GM18526 (cell line): Measurements from ENCODE around the gene APBA1.

Source experiments
- POLR2A ChIP-seq: IDR thresholded peaks from 3 replicates; pipeline ENCODE4 v1.6.1; 2011; ENCODE audit not compliant: insufficient read length; ENCODE audit errors: extremely low read depth

APBA1 gene

DNA sequence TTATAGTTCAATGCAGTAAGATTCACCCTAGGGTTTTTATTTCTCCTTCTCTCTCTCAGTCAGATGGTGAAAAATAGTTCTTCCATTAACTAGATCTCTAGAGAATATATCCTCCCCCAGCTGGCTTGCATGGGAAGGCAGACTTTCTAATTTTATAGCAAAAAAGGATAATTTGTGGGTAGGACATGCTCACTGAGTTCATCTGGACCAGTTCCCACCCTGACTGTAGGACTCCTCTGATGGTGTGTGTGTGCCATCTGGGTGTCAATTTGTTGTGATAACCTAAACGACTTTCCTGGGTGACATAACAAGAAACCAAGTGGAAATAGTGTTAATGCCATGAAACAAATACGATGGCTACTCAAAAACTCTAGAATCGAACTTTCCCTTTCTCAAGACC is 44.9 kb downstream of the APBA1 start:
- no peak for TF ChIP-seq POLR2A

DNA sequence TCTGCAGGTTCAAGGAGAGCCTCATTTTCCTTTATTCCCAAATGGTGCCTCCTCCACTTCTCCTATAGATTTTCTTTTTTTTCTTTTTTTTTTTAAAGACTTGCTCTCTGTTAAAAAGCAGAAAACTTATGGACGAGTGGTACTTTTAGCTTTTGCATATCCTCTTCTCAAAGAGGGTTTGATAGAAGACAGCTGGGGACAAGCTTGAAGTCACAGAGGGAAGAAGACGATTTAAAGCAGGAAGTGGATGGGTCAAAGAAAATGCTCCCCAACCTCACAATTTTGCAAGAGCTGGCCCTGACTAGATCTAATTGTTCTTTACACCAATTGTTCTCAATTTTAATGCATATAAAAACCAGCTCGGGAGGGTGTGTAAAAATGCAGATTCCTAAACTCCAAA is 48.9 kb downstream of the APBA1 start:
- TF ChIP-seq POLR2A = no peak

DNA sequence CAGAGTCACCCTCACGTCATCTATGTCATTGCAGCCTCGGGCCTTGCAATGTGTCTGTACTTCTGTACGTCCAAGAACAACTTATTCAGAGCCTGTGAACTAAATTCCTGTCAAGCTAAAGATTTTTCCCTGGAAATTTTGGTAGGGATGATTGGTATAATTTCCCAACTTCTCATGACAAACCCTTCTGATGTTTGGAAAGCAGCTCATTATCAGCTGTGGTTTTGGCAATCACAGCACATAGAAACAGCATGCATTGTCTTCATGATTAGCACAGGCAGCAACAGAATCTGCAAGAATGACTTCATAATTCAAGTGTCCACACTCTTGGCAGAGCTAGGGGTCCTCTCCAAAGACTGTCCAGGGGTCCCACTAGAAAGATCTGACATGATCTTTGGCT is 49.5 kb downstream of the APBA1 start:
- TF ChIP-seq POLR2A = no peak

DNA sequence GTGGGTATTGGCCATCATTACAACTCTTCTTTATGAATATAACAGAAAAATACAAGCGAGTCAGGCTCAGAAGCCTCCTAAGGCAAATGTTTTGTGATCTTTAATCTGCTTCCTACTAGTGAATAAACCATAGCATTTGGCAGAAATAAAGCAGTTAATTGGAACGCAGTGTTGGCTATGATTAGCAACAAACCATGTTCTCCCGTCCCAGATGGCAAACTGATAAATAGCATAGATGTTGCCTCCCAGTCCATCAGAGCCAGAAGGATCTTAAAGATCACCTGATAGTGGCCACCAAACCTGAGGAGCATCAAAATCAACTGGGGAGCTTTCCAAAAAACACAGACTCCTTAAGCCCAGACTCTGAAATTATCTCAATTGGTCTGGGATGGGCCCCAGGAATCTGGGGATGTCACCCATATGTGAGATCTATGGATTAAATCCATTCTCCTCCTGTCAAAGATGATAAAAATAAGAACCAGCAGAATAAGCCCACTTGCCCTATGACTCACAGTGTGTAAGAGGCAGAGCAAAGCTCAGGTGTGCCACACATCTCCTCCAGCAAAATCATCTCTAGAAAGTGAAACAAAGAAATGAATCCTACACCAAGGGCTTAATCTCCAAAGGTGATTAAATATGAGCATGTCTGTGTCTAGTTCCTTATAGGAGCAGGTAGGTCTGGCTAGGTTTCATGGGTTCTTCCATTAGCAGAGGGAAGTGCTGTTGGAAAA is 50.3 kb downstream of the APBA1 start:
- TF ChIP-seq POLR2A = no peak

DNA sequence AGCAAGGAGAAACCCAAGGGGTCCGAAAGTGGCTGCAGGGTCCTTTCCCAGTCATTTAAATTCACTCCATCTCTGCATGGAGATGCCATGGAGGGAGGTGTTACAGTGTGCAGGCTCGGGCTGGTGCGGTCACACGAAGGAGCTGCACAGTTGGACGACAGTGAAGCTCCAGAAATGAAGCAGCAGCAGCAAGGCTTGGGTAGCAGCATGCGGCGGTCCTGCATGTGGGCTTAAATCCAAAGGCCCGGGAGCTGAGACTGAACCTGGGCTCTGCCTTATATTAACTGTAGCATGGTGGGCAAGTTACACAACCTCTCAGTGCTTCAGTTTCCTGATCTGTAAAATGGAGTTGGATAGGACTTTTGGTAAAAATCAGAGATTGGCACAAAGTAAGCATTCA is 51.4 kb downstream of the APBA1 start:
- TF ChIP-seq POLR2A = no peak

DNA sequence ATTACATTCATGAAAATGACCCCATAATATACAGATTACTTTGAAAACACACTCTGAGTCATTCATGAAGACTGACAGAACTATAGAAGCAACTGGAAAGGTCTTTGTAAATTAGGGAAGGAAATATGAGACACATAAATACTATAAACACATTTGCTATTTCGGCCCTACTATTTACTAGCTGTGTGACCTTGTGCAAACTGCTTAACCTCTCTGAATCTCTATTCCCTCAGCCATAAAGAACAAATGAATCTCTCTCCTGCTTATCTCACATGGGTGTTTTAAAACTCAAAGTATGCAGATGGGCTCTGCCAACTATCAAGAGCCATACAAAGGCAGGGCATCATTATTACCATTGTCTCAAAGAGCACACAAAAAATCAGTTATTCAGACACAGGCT is 52.9 kb downstream of the APBA1 start:
- no peak for TF ChIP-seq POLR2A

DNA sequence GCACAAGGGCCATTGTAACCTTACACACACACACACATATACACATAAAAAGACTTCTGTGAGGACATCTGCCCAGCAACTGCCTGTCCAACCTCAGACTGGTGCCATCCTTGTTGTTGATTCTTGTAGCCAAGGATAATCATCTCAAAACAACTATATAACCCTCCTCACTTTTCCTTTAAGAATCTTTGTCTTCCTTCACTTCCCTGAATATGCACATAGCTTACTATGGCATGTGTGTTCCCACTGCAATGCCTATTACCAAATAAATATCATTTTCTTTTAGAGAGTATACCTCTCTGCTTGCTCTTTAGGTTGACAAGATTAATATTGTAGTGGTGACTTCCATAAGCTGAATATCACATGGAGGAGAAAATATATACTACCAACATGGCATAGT is 55.2 kb downstream of the APBA1 start:
- no peak for TF ChIP-seq POLR2A

DNA sequence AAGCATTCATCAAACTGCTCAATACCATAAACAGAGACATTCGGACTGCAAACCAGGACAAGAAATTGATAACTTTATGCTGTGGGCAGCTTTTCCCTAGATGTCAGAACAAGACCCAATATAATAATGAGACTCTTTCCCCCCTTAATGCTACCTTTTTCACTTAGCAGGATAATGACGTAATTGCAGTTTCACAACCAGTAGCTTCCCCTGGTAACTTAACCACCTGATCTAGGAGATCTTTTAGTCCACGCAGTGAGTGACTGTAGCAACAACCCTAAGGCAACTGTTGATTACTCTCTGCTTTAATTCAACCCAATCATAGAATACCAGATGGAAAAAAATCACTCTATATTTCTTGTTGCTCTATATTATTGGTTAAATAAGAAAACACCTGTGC is 56.3 kb downstream of the APBA1 start:
- no peak for TF ChIP-seq POLR2A

DNA sequence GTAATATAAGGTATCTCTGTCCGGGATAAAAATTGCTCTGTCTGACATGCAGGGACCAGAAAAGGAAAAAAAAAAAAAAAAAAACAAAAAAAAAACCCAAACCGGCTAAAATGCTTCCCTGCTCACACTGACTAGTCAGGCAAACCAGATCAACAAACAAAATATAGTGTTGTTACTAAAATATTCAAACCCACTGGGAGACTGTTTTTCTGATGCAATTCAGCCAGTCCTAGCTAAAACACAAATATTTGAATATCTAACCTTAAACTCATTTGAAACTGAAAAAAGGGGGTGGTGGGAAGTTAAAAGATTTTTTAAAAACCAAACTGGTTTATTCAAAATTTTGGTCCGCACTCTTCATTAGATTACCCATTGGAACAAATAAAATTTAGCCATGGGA is 61.0 kb downstream of the APBA1 start:
- no peak for TF ChIP-seq POLR2A

DNA sequence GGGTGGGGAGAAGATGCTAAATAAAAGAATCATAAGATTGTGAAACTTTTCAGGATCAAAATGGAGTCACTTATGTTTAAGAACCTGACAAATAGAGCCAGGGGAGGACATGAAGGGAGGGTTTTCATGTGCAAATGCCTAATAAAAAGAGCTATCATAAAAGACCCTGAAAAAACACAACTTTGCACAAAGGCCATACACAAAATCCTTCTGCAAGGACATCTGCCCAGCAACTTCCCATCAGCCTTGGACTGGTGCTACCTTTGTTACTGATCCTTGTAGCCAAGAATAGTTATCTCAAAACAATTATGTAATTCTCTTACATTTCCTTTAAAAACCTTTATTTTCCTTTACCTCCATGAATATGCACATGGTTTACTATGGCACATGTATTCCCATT is 63.0 kb downstream of the APBA1 start:
- no peak for TF ChIP-seq POLR2A

DNA sequence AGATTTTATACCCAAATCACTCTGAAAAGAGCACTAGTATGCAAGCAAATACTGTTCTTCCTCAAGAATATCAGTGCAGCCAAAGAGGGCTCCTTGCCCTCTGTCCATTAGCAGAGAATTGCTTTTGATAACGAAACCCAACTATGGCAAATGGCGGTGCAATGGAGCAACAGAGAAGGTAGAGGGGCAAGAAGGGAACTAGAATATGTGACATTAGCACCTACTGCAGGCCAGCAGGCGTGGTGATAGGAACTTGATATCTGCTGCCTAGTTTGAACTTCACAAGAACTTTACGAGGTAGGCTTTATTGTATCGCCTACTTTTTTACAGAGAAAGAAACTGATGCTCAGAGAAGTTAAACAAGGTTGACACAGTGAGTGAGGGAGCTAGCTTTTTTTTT is 66.1 kb downstream of the APBA1 start:
- no peak for TF ChIP-seq POLR2A

DNA sequence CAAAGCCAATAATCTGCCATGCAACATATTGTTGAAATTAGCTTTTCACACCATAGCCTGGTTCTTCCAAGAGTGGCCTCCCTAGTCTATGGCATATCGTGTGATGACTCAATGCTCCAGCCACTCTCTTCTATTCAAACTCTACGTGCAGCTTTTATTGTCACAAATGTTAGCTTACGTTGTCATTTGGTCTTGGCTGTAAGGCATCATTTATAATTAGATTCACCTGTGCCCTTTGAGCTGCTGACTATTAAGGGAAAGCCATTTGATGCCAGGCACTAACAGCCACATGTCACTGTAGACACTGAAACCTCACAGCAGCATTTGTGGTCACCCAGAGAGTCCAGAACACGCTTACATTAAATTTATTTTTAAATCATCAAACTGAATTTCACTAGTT is 66.8 kb downstream of the APBA1 start:
- TF ChIP-seq POLR2A = no peak

DNA sequence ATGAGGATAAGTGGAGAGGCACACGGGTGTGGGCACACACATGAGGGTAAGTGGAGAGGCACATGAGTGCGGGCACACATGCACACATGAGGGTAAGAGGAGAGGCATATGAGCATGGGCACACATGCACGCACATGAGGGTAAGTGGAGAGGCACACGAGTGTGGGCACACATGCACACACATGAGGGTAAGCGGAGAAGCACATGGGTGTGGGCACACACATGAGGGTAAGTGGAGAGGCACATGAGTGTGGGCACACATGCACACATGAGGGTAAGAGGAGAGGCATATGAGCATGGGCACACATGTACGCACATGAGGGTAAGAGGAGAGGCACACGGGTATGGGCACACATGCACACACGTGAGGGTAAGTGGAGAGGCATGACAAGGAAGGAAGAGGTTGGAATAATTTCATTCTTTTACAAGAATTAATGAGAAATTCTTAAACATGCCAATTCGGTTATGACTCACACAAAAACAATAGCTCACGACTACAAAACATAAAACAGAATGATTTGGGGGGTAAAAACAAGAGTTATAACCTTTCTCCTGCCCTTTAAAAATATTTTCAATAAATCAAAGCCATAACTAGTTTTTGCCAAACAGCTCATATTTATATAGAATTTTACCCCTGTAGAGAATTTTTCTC is 67.5 kb downstream of the APBA1 start:
- no peak for TF ChIP-seq POLR2A

DNA sequence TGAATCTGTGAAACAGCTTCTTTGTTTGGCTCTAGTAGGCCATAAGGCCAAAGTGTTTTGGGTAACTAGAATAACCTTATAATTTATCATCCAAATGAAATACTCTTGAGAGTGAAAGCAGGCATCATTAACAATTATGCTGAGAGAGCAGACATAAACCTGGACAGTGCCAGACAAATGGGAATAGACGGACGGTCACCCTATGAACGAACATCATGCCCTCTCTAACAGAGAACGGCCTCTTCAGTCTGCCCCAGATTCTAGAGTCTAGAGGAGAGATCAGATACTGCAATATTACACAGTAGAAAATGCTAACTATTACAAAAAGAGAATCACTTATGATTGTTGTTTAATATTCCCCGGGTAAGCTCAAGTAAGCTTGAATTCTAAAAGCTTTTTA is 68.5 kb downstream of the APBA1 start:
- no peak for TF ChIP-seq POLR2A

DNA sequence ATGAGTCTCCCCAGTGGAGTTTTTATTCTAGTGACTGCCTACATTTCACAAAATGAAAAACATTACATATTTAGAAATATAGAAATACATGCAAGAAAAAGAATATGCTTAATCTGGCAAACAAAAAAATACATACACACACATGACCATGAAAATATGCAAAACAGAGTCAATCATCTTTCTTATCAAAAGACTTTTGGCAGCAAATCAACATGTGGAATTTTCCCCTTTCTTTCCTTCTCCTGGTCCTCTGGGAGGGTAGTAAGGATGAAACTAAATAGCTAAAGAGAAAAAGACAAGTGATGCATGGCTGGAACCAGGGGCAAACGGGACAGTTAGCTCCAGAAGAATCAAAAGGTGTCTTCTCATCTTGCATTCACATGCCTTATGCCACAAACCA is 69.4 kb downstream of the APBA1 start:
- TF ChIP-seq POLR2A = no peak

DNA sequence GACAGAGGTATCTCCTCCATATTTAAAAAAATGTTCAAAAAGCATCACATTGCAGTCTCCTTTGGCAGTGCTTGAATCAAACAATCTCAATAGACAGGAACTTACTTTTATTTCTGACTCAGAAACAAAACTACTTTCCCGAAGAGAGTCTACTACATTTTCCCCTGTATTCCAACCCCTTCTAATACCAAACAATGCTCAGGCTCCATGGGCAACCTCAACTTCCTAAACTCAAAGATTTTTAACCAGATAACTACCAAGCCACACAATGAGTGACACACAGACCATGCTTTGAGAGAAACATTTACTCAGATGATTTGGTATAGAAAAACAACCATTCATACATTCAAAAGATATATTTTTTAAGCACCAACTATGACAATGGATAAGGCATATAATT is 70.5 kb downstream of the APBA1 start:
- no peak for TF ChIP-seq POLR2A
